SH-SY5Y (cell line): ENCODE measurements around the gene SLC52A1.

ENCODE experiments used
- GATA2 ChIP-seq: IDR thresholded peaks from 2 replicates; pipeline ENCODE4 v1.6.1; 2011; ENCODE audit warnings: mild to moderate bottlenecking, low read depth, low read length
- GATA3 ChIP-seq: IDR thresholded peaks from 2 replicates; pipeline ENCODE4 v1.6.1; 2011; ENCODE audit warnings: low read depth, mild to moderate bottlenecking, low read length, moderate library complexity

- TF ChIP-seq GATA3, result no peak
- TF ChIP-seq GATA2, result no peak
Measured at GRCh38 chr17:5045496-5045895, 10.3 kb upstream of the SLC52A1 start.
